Small intestine (tissue), 7 donors: ENCODE measurements around the gene R3HDM1. TPM values are rescaled to one million over a fixed set of nuclear protein-coding genes. Genes with fewer than 3 reads are reported as not detected.

ENCODE experiments used
- DNase-seq, 2 donors: peaks; one replicate each; pipeline versions ENCODE4 v3.0.0 to v3.0.0-alpha.2; 2013
- FAIRE-seq: peaks from 2 replicates; lab custom pipeline; 2012; peaks lifted over from hg19 to GRCh38; lab: Jason Lieb, UNC
- H3K27ac ChIP-seq, 3 donors: one replicate each; pipeline ENCODE4 v1.5.1; 2013; ENCODE audit warnings: low read length in 2 of 3, mild to moderate bottlenecking in 2 of 3, control low read depth in 1 of 3, inconsistent platforms in 1 of 3, low read depth in 1 of 3, moderate library complexity in 1 of 3
- H3K27me3 ChIP-seq, 3 donors: one replicate each; pipeline ENCODE4 v1.6.1; 2013; ENCODE audit warnings: low read length in 3 of 3, inconsistent platforms in 1 of 3; ENCODE audit not compliant: control insufficient read depth in 3 of 3, insufficient read depth in 3 of 3
- H3K36me3 ChIP-seq, 3 donors: one replicate each; pipeline ENCODE4 v1.6.1; 2013; ENCODE audit warnings: low read length in 3 of 3, inconsistent platforms in 1 of 3, low read depth in 1 of 3, mild to moderate bottlenecking in 1 of 3, moderate library complexity in 1 of 3; ENCODE audit not compliant: control insufficient read depth in 3 of 3, insufficient read depth in 2 of 3
- H3K4me1 ChIP-seq, 3 donors: one replicate each; pipeline ENCODE4 v1.6.1; 2013; ENCODE audit warnings: low read length in 2 of 3, inconsistent platforms in 1 of 3, low read depth in 1 of 3, mild to moderate bottlenecking in 1 of 3, moderate library complexity in 1 of 3; ENCODE audit not compliant: control insufficient read depth in 3 of 3, insufficient read depth in 2 of 3
- H3K4me3 ChIP-seq, 3 donors: one replicate each; pipeline ENCODE4 v1.5.1; 2013; ENCODE audit warnings: low read length in 3 of 3, control low read depth in 1 of 3, inconsistent platforms in 1 of 3, low read depth in 1 of 3, mild to moderate bottlenecking in 1 of 3, moderate library complexity in 1 of 3
- H3K9me3 ChIP-seq, 2 donors: one replicate each; pipeline ENCODE4 v1.6.1; 2013; ENCODE audit warnings: low read depth in 1 of 2, low read length in 1 of 2; ENCODE audit not compliant: control insufficient read depth in 2 of 2, insufficient read depth in 1 of 2
- whole genome bisulfite sequencing, 3 donors: extraction: QIAGEN DNeasy Blood & Tissue Kit; methylation state at CpG; one replicate each; pipeline ENCODE4 v1.1.7; 2013; 5-methylcytosine and 5-hydroxymethylcytosine counted together
- polyA plus RNA-seq, 4 donors: library from polyadenylated mRNA; stranded (reverse) in 3 of 4; unstranded in 1 of 4; fragments of 200-250 nt in 3 of 4; fragments of 120-200 nt in 1 of 4; gene quantifications; one replicate each; pipeline versions ENCODE4 v1.2.1 to v1.2.3, GENCODE V29; 2013
- donor health status: healthy with polysubstance abuse.
- donor health status: control.
- donor health status: control.
- donor health status: Bipolar disorder and iron deficiency.
- donor health status: healthy.

R3HDM1 gene
- polyA plus RNA-seq, 4 donors = 5.4 to 20.4 (median 10.2) TPM

- Histone ChIP-seq H3K27ac (no peak overlapping the region), H3K9me3 (no peaks in the 10 kb centered on the region), H3K4me1 (no peaks in the 10 kb centered on the region), H3K4me3 (no peak overlapping the region), H3K27me3 (no peaks in the 10 kb centered on the region), H3K36me3 (no peaks in the 10 kb centered on the region)
- FAIRE-seq (no peak), DNase-seq (no peak)
- 68 to 75% (median 71%) methylated on average over 2 of the region's 2 CpGs for WGBS, 3 donors
These were observed 51.1 kb downstream of the R3HDM1 start for GRCh38 chr2:135582383-135582782.

- Histone ChIP-seq H3K4me1 (no peaks in the 10 kb centered on the region), H3K4me3 (no peak overlapping the region), H3K36me3 (no peaks in the 10 kb centered on the region), H3K27ac (no peak overlapping the region), H3K9me3 (no peaks in the 10 kb centered on the region), H3K27me3 (no peaks in the 10 kb centered on the region)
- no peak for DNase-seq
- FAIRE-seq = no peak
- 85 to 94% (median 87%) methylated on average over 2 of the region's 2 CpGs for WGBS, 3 donors
These were observed 54.3 kb downstream of the R3HDM1 start for GRCh38 chr2:135585586-135585985.

GRCh38 chr2:135586148-135586547, 54.9 kb downstream of the R3HDM1 start:
- H3K9me3 ChIP-seq = no peaks in the 10 kb centered on the region
- H3K4me3 ChIP-seq = no peak overlapping the region
- WGBS, 3 donors = 65 to 87% (median 81%) methylated on average over 1 of the region's 1 CpG
- H3K27me3 ChIP-seq = no peaks in the 10 kb centered on the region
- H3K4me1 ChIP-seq = no peaks in the 10 kb centered on the region
- H3K36me3 ChIP-seq = no peaks in the 10 kb centered on the region
- H3K27ac ChIP-seq = no peak overlapping the region
- FAIRE-seq (no peak), DNase-seq (no peak)

- Histone ChIP-seq H3K27me3 (no peaks in the 10 kb centered on the region), H3K9me3 (peaks cover 0 to 5% of the 10 kb centered on the region in 2 donors), H3K4me1 (no peaks in the 10 kb centered on the region), H3K36me3 (no peaks in the 10 kb centered on the region), H3K4me3 (no peak overlapping the region), H3K27ac (no peak overlapping the region)
- WGBS, 3 donors = 85 to 96% (median 93%) methylated on average over 1 of the region's 1 CpG
- no peak for DNase-seq
- FAIRE-seq = no peak
These were observed 56.7 kb downstream of the R3HDM1 start for GRCh38 chr2:135587958-135588357.

GRCh38 chr2:135590619-135591260, 59.5 kb downstream of the R3HDM1 start:
- DNase-seq = no peak
- no peak for FAIRE-seq
- Histone ChIP-seq H3K27ac (no peak overlapping the region), H3K27me3 (no peaks in the 10 kb centered on the region), H3K4me3 (no peak overlapping the region), H3K4me1 (no peaks in the 10 kb centered on the region), H3K9me3 (peaks cover 0 to 5% of the 10 kb centered on the region in 2 donors), H3K36me3 (no peaks in the 10 kb centered on the region)
- 59 to 76% (median 67%) methylated on average over 2 of the region's 2 CpGs for WGBS, 3 donors

- FAIRE-seq = no peak
- H3K36me3 ChIP-seq = peaks cover 2 to 11% (median 4%) of the 10 kb centered on the region in 3 donors
- H3K4me3 ChIP-seq = no peak overlapping the region
- H3K9me3 ChIP-seq = peaks cover 0 to 3% of the 10 kb centered on the region in 2 donors
- WGBS, 3 donors = 90 to 96% (median 94%) methylated on average over 2 of the region's 2 CpGs
- H3K27me3 ChIP-seq = no peaks in the 10 kb centered on the region
- H3K4me1 ChIP-seq = no peaks in the 10 kb centered on the region
- DNase-seq = no peak
- H3K27ac ChIP-seq = no peak overlapping the region
These were observed 69.6 kb downstream of the R3HDM1 start for GRCh38 chr2:135600915-135601314.

- 86 to 95% (median 91%) methylated on average over 7 of the region's 7 CpGs for WGBS, 3 donors
- Histone ChIP-seq H3K4me3 (no peak overlapping the region), H3K27ac (no peak overlapping the region), H3K36me3 (peaks cover 2 to 13% (median 6%) of the 10 kb centered on the region in 3 donors), H3K9me3 (peaks cover 0 to 5% of the 10 kb centered on the region in 2 donors), H3K27me3 (no peaks in the 10 kb centered on the region), H3K4me1 (no peaks in the 10 kb centered on the region)
- DNase-seq (no peak), FAIRE-seq (no peak)
These were observed 72.3 kb downstream of the R3HDM1 start for GRCh38 chr2:135603543-135603942.

GRCh38 chr2:135607561-135607960, 76.3 kb downstream of the R3HDM1 start:
- Histone ChIP-seq H3K36me3 (peaks cover 3 to 19% (median 6%) of the 10 kb centered on the region in 3 donors), H3K4me3 (no peak overlapping the region), H3K9me3 (peaks cover 0 to 5% of the 10 kb centered on the region in 2 donors), H3K27ac (no peak overlapping the region), H3K27me3 (no peaks in the 10 kb centered on the region), H3K4me1 (no peaks in the 10 kb centered on the region)
- FAIRE-seq (no peak), DNase-seq (no peak)
- 89 to 98% (median 93%) methylated on average over 2 of the region's 2 CpGs for WGBS, 3 donors

GRCh38 chr2:135612319-135612718, 81.0 kb downstream of the R3HDM1 start:
- no peaks in the 10 kb centered on the region for H3K27me3 ChIP-seq
- no peaks in the 10 kb centered on the region for H3K4me1 ChIP-seq
- DNase-seq (no peak), FAIRE-seq (peak; percentile 5)
- no peaks in the 10 kb centered on the region for H3K9me3 ChIP-seq
- peaks cover 0 to 6% (median 1%) of the 10 kb centered on the region in 3 donors for H3K36me3 ChIP-seq
- no peak overlapping the region for H3K27ac ChIP-seq
- WGBS, 3 donors = 91 to 95% (median 94%) methylated on average over 2 of the region's 2 CpGs
- no peak overlapping the region for H3K4me3 ChIP-seq
